HCT116 (cell line): ENCODE measurements around the gene PACS2. TPM values are rescaled to one million over a fixed set of nuclear protein-coding genes. Genes with fewer than 3 reads are reported as not detected.

Source experiments
- ATAC-seq: fragments of 200-7000 bp; cut with Tn5 transposase; 2 replicates; pipeline ENCODE4 v1.9.1; 2020; ENCODE audit warnings: mild to moderate bottlenecking, moderate library complexity
- BruUV-seq: library from RNA; stranded (reverse); fragments of 400-500 nt; replicated peaks from 2 replicates; lab custom pipeline; 2021; lab: Mats Ljungman, UMichigan
- CTCF ChIA-PET: fragments of 300-600 bp; sonication (Branson Sonifier 250); formaldehyde crosslinking; loops from one replicate; lab custom pipeline; 2021; ENCODE audit warnings: antibody characterized with exemption; lab: Charles Lee
- POLR2A ChIA-PET: fragments of 300-600, 350-600 bp; sonication (Branson Sonifier 250); formaldehyde crosslinking; loops from one replicate; lab custom pipeline; 2021; ENCODE audit warnings: antibody characterized with exemption; lab: Charles Lee
- RAD21 ChIA-PET, 2 experiments: fragments of 300-600 bp; sonication (Branson Sonifier 250); formaldehyde crosslinking; loops; one replicate each; lab custom pipeline; 2023; ENCODE audit warnings: low total read pairs in 2 of 2; ENCODE audit not compliant: uncharacterized antibody in 2 of 2, unreplicated experiment in 2 of 2, low non-redundant PET in 1 of 2; lab: Charles Lee
- DNase-seq: peaks from one replicate; pipeline ENCODE4 v3.0.0-alpha.2; 2010; ENCODE audit warnings: low read depth, low spot score
- H2AFZ ChIP-seq: fragments of 200-600 bp; shearing (Covaris generic), sonication (generic); 2 replicates; pipeline ENCODE4 v1.6.1; 2017; ENCODE audit warnings: low read depth, mixed run types, mixed read lengths, antibody characterized with exemption, low read length; ENCODE audit not compliant: poor library complexity, severe bottlenecking
- H3K27ac ChIP-seq: 2 replicates; pipeline ENCODE4 v1.5.1; 2012; ENCODE audit warnings: low read depth, low read length
- H3K27me3 ChIP-seq: fragments of 200-600 bp; sonication (generic); 2 replicates; pipeline ENCODE4 v1.6.1; 2016; ENCODE audit warnings: mixed run types, low read length, mixed read lengths; ENCODE audit not compliant: insufficient read depth
- H3K36me3 ChIP-seq, 2 experiments: fragments of 200-500 bp in 1 of 2; fragments of 200-600 bp in 1 of 2; sonication (Bioruptor generic) in 1 of 2; sonication (generic) in 1 of 2; 2 replicates each; pipeline versions ENCODE4 v1.5.1 to v1.6.1; 2014 to 2016; ENCODE audit warnings: low read length in 2 of 2, inconsistent platforms in 1 of 2, mixed read lengths in 1 of 2, mixed run types in 1 of 2; ENCODE audit not compliant: insufficient read depth in 2 of 2, control insufficient read depth in 1 of 2
- H3K4me1 ChIP-seq, 2 experiments: fragments of 200-600 bp in 1 of 2; sonication (generic) in 1 of 2; 2 replicates each; pipeline versions ENCODE4 v1.5.1 to v1.6.1; 2012 to 2017; ENCODE audit warnings: low read length in 2 of 2, inconsistent platforms in 1 of 2, mild to moderate bottlenecking in 1 of 2, mixed read lengths in 1 of 2, mixed run types in 1 of 2, moderate library complexity in 1 of 2; ENCODE audit not compliant: insufficient read depth in 2 of 2, control insufficient read depth in 1 of 2
- H3K4me2 ChIP-seq: fragments of 200-600 bp; sonication (generic); 2 replicates; pipeline ENCODE4 v1.6.1; 2017; ENCODE audit warnings: mixed run types, low read length, mixed read lengths
- H3K4me3 ChIP-seq, 2 experiments: fragments of 200-600 bp in 1 of 2; sonication (generic) in 1 of 2; replicated peaks in 1 of 2; 2 replicates each; pipeline ENCODE4 v1.5.1; 2011 to 2016; ENCODE audit warnings: low read length in 2 of 2, control low read depth in 1 of 2, low read depth in 1 of 2, mild to moderate bottlenecking in 1 of 2, mixed read lengths in 1 of 2, mixed run types in 1 of 2
- H3K79me2 ChIP-seq: fragments of 200-600 bp; sonication (generic); 2 replicates; pipeline ENCODE4 v1.6.1; 2017; ENCODE audit warnings: mild to moderate bottlenecking, mixed run types, low read length, moderate library complexity, mixed read lengths; ENCODE audit not compliant: insufficient read depth
- H3K9ac ChIP-seq: fragments of 200-600 bp; sonication (generic); 2 replicates; pipeline ENCODE4 v1.6.1; 2016; ENCODE audit warnings: low read length, mixed read lengths
- H3K9me2 ChIP-seq: fragments of 200-600 bp; sonication (generic), shearing (Covaris generic); 2 replicates; pipeline ENCODE4 v1.6.1; 2017; ENCODE audit warnings: mixed run types, mild to moderate bottlenecking, moderate library complexity; ENCODE audit not compliant: insufficient read depth
- H3K9me3 ChIP-seq, 2 experiments: fragments of 200-500 bp in 1 of 2; fragments of 200-600 bp in 1 of 2; sonication (Bioruptor generic) in 1 of 2; sonication (generic) in 1 of 2; 2 replicates each; pipeline ENCODE4 v1.6.1; 2014 to 2017; ENCODE audit warnings: low read length in 2 of 2, mixed read lengths in 2 of 2, inconsistent platforms in 1 of 2, low read depth in 1 of 2, mild to moderate bottlenecking in 1 of 2, mixed run types in 1 of 2, moderate library complexity in 1 of 2; ENCODE audit not compliant: control insufficient read depth in 1 of 2, insufficient read depth in 1 of 2
- H4K20me1 ChIP-seq: fragments of 200-600 bp; sonication (generic), shearing (Covaris generic); 2 replicates; pipeline ENCODE4 v1.6.1; 2017; ENCODE audit warnings: mixed run types, mild to moderate bottlenecking, moderate library complexity; ENCODE audit not compliant: insufficient read depth
- CEBPB ChIP-seq: IDR thresholded peaks from 2 replicates; pipeline ENCODE4 v1.6.1; 2012; ENCODE audit warnings: low read depth
- ELF1 ChIP-seq: IDR thresholded peaks from 2 replicates; pipeline ENCODE4 v1.6.1; 2012; ENCODE audit warnings: low read depth, borderline replicate concordance
- EZH2 ChIP-seq: fragments of 200-600 bp; sonication (generic); IDR thresholded peaks from 2 replicates; pipeline ENCODE4 v1.6.1; 2017; ENCODE audit warnings: antibody characterized with exemption, mixed run types
- EZH2phosphoT487 ChIP-seq: fragments of 200-600 bp; IDR thresholded peaks from 2 replicates; pipeline ENCODE4 v1.6.1; 2018; ENCODE audit warnings: antibody characterized with exemption, borderline replicate concordance
- FOSL1 ChIP-seq: IDR thresholded peaks from 2 replicates; pipeline ENCODE4 v1.6.1; 2012; ENCODE audit warnings: low read depth
- JUND ChIP-seq: IDR thresholded peaks from 2 replicates; pipeline ENCODE4 v1.6.1; 2012
- POLR2A ChIP-seq: IDR thresholded peaks from 2 replicates; pipeline ENCODE4 v1.7.0; 2011; ENCODE audit warnings: borderline replicate concordance; ENCODE audit not compliant: insufficient read depth, insufficient read length; ENCODE audit errors: extremely low read depth
- POLR2AphosphoS5 ChIP-seq: IDR thresholded peaks from 2 replicates; pipeline ENCODE4 v1.6.1; 2011; ENCODE audit warnings: mild to moderate bottlenecking, low read depth, low read length, moderate library complexity
- RAD21 ChIP-seq: IDR thresholded peaks from 2 replicates; pipeline ENCODE4 v1.6.1; 2012; ENCODE audit warnings: low read depth, mild to moderate bottlenecking
- SP1 ChIP-seq: IDR thresholded peaks from 2 replicates; pipeline ENCODE4 v1.6.1; 2012; ENCODE audit warnings: low read depth
- SRF ChIP-seq: IDR thresholded peaks from 2 replicates; pipeline ENCODE4 v1.6.1; 2012; ENCODE audit warnings: low read depth
- TCF7L2 ChIP-seq: IDR thresholded peaks from 2 replicates; pipeline ENCODE4 v1.7.0; 2011; ENCODE audit warnings: borderline replicate concordance, inconsistent platforms; ENCODE audit not compliant: insufficient read depth, insufficient read length; ENCODE audit errors: extremely low read depth
- YY1 ChIP-seq: IDR thresholded peaks from 2 replicates; pipeline ENCODE4 v1.6.1; 2011; ENCODE audit warnings: low read length, low read depth, moderate library complexity, mild to moderate bottlenecking; ENCODE audit not compliant: insufficient replicate concordance; ENCODE audit errors: extremely low read depth
- ZFX ChIP-seq: fragments of 450-650 bp; IDR thresholded peaks from 2 replicates; pipeline ENCODE4 v1.6.1; 2017
- ZNF274 ChIP-seq: fragments of 200-500 bp; sonication (Bioruptor generic); IDR thresholded peaks from 2 replicates; pipeline ENCODE4 v1.6.1; 2014; ENCODE audit warnings: mild to moderate bottlenecking, low read depth, low read length, inconsistent platforms
- intact Hi-C: fragments of 100-400 bp; cut with micrococcal nuclease; formaldehyde crosslinking; loops from 2 replicates; pipeline ENCODE4 v1.10.0; 2022
- total RNA-seq: library from RNA; stranded (reverse); gene quantifications from one replicate; pipeline ENCODE4 v1.2.1, GENCODE V29; 2021; ENCODE audit not compliant: unreplicated experiment
- TF ChIP-seq, protein P1 (sequence below): IDR thresholded peaks from 2 replicates; pipeline ENCODE4 v1.6.1; 2012
- TF ChIP-seq, protein P2 (sequence below): IDR thresholded peaks from 2 replicates; pipeline ENCODE4 v1.6.1; 2012
- TF ChIP-seq, protein P3 (sequence below): IDR thresholded peaks from 2 replicates; pipeline ENCODE4 v1.6.1; 2011; ENCODE audit warnings: mild to moderate bottlenecking, low read length, moderate library complexity; ENCODE audit not compliant: insufficient replicate concordance; ENCODE audit errors: extremely low read depth
- TF ChIP-seq, protein P4 (sequence below), 3 experiments: fragments of 200-600 bp in 1 of 3; sonication (generic) in 1 of 3; IDR thresholded peaks in 2 of 3; conservative IDR thresholded peaks in 1 of 3; 2 replicates each; pipeline ENCODE4 v1.5.1; 2012 to 2017; ENCODE audit warnings: low read depth in 2 of 3, low read length in 2 of 3, antibody characterized with exemption in 1 of 3, borderline replicate concordance in 1 of 3, control low read depth in 1 of 3, mild to moderate bottlenecking in 1 of 3, mixed read lengths in 1 of 3, mixed run types in 1 of 3, moderate library complexity in 1 of 3; ENCODE audit not compliant: insufficient read depth in 1 of 3
- TF ChIP-seq, protein P5 (sequence below): IDR thresholded peaks from 2 replicates; pipeline ENCODE4 v1.6.1; 2012; ENCODE audit warnings: low read depth

PACS2 gene
- total RNA-seq, 1 experiment from 2014 or later: 75.5 TPM

DNA sequence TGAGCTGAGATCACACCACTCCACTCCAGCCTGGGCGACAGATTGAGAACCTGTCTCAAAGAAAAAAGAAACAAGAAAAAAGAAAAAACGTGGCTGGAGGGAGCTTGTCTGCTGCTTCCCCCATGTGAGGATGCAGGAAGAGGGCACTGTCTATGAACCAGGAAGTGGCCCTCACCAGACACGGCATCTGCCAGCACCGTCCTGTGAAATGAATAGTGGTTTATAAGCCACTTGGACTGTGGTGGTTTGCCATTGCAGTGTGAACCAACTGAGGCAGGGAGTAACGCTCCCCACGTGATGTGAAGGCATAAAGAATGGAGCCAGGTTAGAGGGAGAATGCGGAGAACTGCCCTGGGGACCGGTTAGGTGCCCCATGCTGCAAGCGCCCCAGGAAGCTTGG lies 9.2 kb upstream of the PACS2 start:
- H3K9ac ChIP-seq: no peak overlapping the region
- CTCF ChIA-PET: no interaction called here
- intact Hi-C loops: no loop called here

More for the DNA sequence above, 9.2 kb upstream of the PACS2 start:
- H3K4me1 ChIP-seq: peaks cover 18 to 30% of the 10 kb centered on the region in 2 experiments
- H3K36me3 ChIP-seq: no peaks in the 10 kb centered on the region
- H3K27me3 ChIP-seq: no peaks in the 10 kb centered on the region
- no peaks in the 10 kb centered on the region for H3K9me2 ChIP-seq
- H3K9me3 ChIP-seq: no peaks in the 10 kb centered on the region
- no peak overlapping the region for H3K4me3 ChIP-seq
- H4K20me1 ChIP-seq: no peaks in the 10 kb centered on the region
- H2AFZ ChIP-seq: no peak overlapping the region
- ATAC-seq (no peak), DNase-seq (no peak)
- ChIA-PET POLR2A (no interaction called here), RAD21 (no interaction called here)
- no peak overlapping the region for H3K4me2 ChIP-seq
- TF ChIP-seq RAD21 (no peak), YY1 (no peak), POLR2AphosphoS5 (no peak), SRF (no peak), EZH2 (no peak), FOSL1 (no peak), ELF1 (no peak), EZH2phosphoT487 (no peak), ZFX (no peak), POLR2A (no peak), TCF7L2 (no peak), JUND (no peak), SP1 (no peak), ZNF274 (no peak), CEBPB (no peak)
- TF ChIP-seq, protein P1, sequence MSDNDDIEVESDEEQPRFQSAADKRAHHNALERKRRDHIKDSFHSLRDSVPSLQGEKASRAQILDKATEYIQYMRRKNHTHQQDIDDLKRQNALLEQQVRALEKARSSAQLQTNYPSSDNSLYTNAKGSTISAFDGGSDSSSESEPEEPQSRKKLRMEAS: no peak
- TF ChIP-seq, protein P2, sequence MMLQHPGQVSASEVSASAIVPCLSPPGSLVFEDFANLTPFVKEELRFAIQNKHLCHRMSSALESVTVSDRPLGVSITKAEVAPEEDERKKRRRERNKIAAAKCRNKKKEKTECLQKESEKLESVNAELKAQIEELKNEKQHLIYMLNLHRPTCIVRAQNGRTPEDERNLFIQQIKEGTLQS: no peak
- TF ChIP-seq, protein P3, sequence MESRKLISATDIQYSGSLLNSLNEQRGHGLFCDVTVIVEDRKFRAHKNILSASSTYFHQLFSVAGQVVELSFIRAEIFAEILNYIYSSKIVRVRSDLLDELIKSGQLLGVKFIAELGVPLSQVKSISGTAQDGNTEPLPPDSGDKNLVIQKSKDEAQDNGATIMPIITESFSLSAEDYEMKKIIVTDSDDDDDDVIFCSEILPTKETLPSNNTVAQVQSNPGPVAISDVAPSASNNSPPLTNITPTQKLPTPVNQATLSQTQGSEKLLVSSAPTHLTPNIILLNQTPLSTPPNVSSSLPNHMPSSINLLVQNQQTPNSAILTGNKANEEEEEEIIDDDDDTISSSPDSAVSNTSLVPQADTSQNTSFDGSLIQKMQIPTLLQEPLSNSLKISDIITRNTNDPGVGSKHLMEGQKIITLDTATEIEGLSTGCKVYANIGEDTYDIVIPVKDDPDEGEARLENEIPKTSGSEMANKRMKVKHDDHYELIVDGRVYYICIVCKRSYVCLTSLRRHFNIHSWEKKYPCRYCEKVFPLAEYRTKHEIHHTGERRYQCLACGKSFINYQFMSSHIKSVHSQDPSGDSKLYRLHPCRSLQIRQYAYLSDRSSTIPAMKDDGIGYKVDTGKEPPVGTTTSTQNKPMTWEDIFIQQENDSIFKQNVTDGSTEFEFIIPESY: no peak
- TF ChIP-seq, protein P4, sequence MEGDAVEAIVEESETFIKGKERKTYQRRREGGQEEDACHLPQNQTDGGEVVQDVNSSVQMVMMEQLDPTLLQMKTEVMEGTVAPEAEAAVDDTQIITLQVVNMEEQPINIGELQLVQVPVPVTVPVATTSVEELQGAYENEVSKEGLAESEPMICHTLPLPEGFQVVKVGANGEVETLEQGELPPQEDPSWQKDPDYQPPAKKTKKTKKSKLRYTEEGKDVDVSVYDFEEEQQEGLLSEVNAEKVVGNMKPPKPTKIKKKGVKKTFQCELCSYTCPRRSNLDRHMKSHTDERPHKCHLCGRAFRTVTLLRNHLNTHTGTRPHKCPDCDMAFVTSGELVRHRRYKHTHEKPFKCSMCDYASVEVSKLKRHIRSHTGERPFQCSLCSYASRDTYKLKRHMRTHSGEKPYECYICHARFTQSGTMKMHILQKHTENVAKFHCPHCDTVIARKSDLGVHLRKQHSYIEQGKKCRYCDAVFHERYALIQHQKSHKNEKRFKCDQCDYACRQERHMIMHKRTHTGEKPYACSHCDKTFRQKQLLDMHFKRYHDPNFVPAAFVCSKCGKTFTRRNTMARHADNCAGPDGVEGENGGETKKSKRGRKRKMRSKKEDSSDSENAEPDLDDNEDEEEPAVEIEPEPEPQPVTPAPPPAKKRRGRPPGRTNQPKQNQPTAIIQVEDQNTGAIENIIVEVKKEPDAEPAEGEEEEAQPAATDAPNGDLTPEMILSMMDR (IDR thresholded peaks at IDR 0.05 in 2 of 3, conservative IDR thresholded peaks at IDR 0.05 in 1 of 3; ENCODE audit: borderline replicate concordance in 1 of 3, insufficient read depth in 1 of 3, low read depth in 2 of 3, low read length in 2 of 3): no peak
- TF ChIP-seq, protein P5, sequence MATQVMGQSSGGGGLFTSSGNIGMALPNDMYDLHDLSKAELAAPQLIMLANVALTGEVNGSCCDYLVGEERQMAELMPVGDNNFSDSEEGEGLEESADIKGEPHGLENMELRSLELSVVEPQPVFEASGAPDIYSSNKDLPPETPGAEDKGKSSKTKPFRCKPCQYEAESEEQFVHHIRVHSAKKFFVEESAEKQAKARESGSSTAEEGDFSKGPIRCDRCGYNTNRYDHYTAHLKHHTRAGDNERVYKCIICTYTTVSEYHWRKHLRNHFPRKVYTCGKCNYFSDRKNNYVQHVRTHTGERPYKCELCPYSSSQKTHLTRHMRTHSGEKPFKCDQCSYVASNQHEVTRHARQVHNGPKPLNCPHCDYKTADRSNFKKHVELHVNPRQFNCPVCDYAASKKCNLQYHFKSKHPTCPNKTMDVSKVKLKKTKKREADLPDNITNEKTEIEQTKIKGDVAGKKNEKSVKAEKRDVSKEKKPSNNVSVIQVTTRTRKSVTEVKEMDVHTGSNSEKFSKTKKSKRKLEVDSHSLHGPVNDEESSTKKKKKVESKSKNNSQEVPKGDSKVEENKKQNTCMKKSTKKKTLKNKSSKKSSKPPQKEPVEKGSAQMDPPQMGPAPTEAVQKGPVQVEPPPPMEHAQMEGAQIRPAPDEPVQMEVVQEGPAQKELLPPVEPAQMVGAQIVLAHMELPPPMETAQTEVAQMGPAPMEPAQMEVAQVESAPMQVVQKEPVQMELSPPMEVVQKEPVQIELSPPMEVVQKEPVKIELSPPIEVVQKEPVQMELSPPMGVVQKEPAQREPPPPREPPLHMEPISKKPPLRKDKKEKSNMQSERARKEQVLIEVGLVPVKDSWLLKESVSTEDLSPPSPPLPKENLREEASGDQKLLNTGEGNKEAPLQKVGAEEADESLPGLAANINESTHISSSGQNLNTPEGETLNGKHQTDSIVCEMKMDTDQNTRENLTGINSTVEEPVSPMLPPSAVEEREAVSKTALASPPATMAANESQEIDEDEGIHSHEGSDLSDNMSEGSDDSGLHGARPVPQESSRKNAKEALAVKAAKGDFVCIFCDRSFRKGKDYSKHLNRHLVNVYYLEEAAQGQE: no peak
- H3K79me2 ChIP-seq: no peaks in the 10 kb centered on the region; the same call in 1 of the 2 replicates
- H3K27ac ChIP-seq: no peak overlapping the region
- no TSS peak for BruUV-seq
